Liver (tissue), 9 donors: ENCODE results near the gene SPTBN1. TPM values are rescaled to one million over a fixed set of nuclear protein-coding genes. Genes with fewer than 3 reads are reported as not detected.

Source experiments
- DNase-seq: peaks from one replicate; pipeline ENCODE4 v3.0.0-alpha.2; 2017; ENCODE audit warnings: low spot score
- H3K27ac ChIP-seq, 2 donors: one replicate each; pipeline ENCODE4 v1.7.0; 2013; ENCODE audit warnings: inconsistent platforms in 2 of 2, low read length in 2 of 2, control low read depth in 1 of 2, low read depth in 1 of 2, mild to moderate bottlenecking in 1 of 2
- H3K27me3 ChIP-seq, 4 donors: one replicate each; pipeline versions ENCODE4 v1.6.1 to v1.7.0; 2013; ENCODE audit warnings: low read length in 3 of 4, inconsistent platforms in 1 of 4, mild to moderate bottlenecking in 1 of 4, moderate library complexity in 1 of 4; ENCODE audit not compliant: control insufficient read depth in 4 of 4, insufficient read depth in 4 of 4
- H3K36me3 ChIP-seq, 4 donors: one replicate each; pipeline versions ENCODE4 v1.6.1 to v1.7.0; 2013; ENCODE audit warnings: low read length in 3 of 4, mild to moderate bottlenecking in 3 of 4, low read depth in 1 of 4, moderate library complexity in 1 of 4; ENCODE audit not compliant: control insufficient read depth in 4 of 4, insufficient read depth in 3 of 4
- H3K4me1 ChIP-seq, 4 donors: one replicate each; pipeline versions ENCODE4 v1.6.1 to v1.7.0; 2013; ENCODE audit warnings: low read length in 3 of 4, mild to moderate bottlenecking in 3 of 4, moderate library complexity in 1 of 4; ENCODE audit not compliant: control insufficient read depth in 4 of 4, insufficient read depth in 4 of 4
- H3K4me3 ChIP-seq, 3 donors: one replicate each; pipeline versions ENCODE4 v1.6.1 to v1.7.0; 2013; ENCODE audit warnings: low read length in 3 of 3, control low read depth in 1 of 3, low read depth in 1 of 3, mild to moderate bottlenecking in 1 of 3
- H3K9ac ChIP-seq, 2 donors: one replicate each; pipeline ENCODE4 v1.7.0; 2013; ENCODE audit warnings: low read length in 2 of 2, mild to moderate bottlenecking in 2 of 2, moderate library complexity in 2 of 2, control low read depth in 1 of 2, low read depth in 1 of 2
- H3K9me3 ChIP-seq, 4 donors: one replicate each; pipeline versions ENCODE4 v1.6.1 to v1.7.0; 2013; ENCODE audit warnings: low read length in 3 of 4; ENCODE audit not compliant: control insufficient read depth in 4 of 4
- EGR1 ChIP-seq, 2 donors: IDR thresholded peaks; 2 replicates each; pipeline ENCODE4 v1.6.1; 2016 to 2018; ENCODE audit warnings: antibody characterized with exemption in 2 of 2, low read depth in 2 of 2
- FOXA1 ChIP-seq: IDR thresholded peaks from 2 replicates; pipeline ENCODE4 v1.6.1; 2016; ENCODE audit warnings: antibody characterized with exemption
- FOXA2 ChIP-seq: IDR thresholded peaks from 2 replicates; pipeline ENCODE4 v1.6.1; 2016; ENCODE audit warnings: antibody characterized with exemption
- GABPA ChIP-seq, 2 donors: IDR thresholded peaks in 1 of 2; conservative IDR thresholded peaks in 1 of 2; 2 replicates each; pipeline ENCODE4 v1.6.1; 2016; ENCODE audit warnings: antibody characterized with exemption in 2 of 2, mild to moderate bottlenecking in 1 of 2, moderate library complexity in 1 of 2
- HNF4G ChIP-seq: IDR thresholded peaks from 2 replicates; pipeline ENCODE4 v1.6.1; 2016; ENCODE audit warnings: antibody characterized with exemption
- JUND ChIP-seq, 2 donors: IDR thresholded peaks; 2 replicates each; pipeline ENCODE4 v1.6.1; 2016; ENCODE audit warnings: antibody characterized with exemption in 2 of 2
- NR2F2 ChIP-seq: IDR thresholded peaks from 2 replicates; pipeline ENCODE4 v1.6.1; 2016; ENCODE audit warnings: antibody characterized with exemption
- RAD21 ChIP-seq, 2 donors: IDR thresholded peaks; 2 replicates each; pipeline ENCODE4 v1.6.1; 2016; ENCODE audit warnings: antibody characterized with exemption in 2 of 2, mild to moderate bottlenecking in 2 of 2
- RXRA ChIP-seq, 2 donors: IDR thresholded peaks; 2 replicates each; pipeline ENCODE4 v1.6.1; 2017 to 2018; ENCODE audit warnings: antibody characterized with exemption in 2 of 2, mild to moderate bottlenecking in 1 of 2
- TAF1 ChIP-seq: conservative IDR thresholded peaks from 2 replicates; pipeline ENCODE4 v1.6.1; 2016; ENCODE audit warnings: antibody characterized with exemption, mild to moderate bottlenecking
- YY1 ChIP-seq: IDR thresholded peaks from 2 replicates; pipeline ENCODE4 v1.6.1; 2016; ENCODE audit warnings: antibody characterized with exemption, mild to moderate bottlenecking
- WGBS: extraction: QIAGEN DNeasy Blood & Tissue Kit; methylation state at CpG from one replicate; pipeline ENCODE4 v1.1.7; 2013; 5-methylcytosine and 5-hydroxymethylcytosine counted together
- polyA plus RNA-seq, 2 donors: library from polyadenylated mRNA; stranded (reverse) in 1 of 2; unstranded in 1 of 2; fragments of 200-250 nt in 1 of 2; fragments of >200 nt in 1 of 2; fragmentation: Nextera tagmentation in 1 of 2; extraction: Ambion mirVana in 1 of 2; gene quantifications; one replicate each; pipeline versions ENCODE4 v1.2.1 to v1.2.3, GENCODE V29; 2013 to 2015
- total RNA-seq, 2 donors: library from RNA; depleted of rRNA; stranded (reverse); fragments of >200 nt; gene quantifications; one replicate each; pipeline ENCODE4 v1.2.3, GENCODE V29; 2014
- TF ChIP-seq, protein P1 (sequence below): IDR thresholded peaks from 2 replicates; pipeline ENCODE4 v1.6.1; 2016; ENCODE audit warnings: antibody characterized with exemption
- TF ChIP-seq, protein P2 (sequence below): fragments of 150-350 bp; IDR thresholded peaks from 2 replicates; pipeline ENCODE4 v1.5.1; 2017; ENCODE audit warnings: improper control_type of control experiment, low read depth, low read length; ENCODE audit not compliant: missing input control
- TF ChIP-seq, protein P3 (sequence below): IDR thresholded peaks from 2 replicates; pipeline ENCODE4 v1.6.1; 2016; ENCODE audit warnings: antibody characterized with exemption, mild to moderate bottlenecking
- donor health status: healthy.
- donor health status: healthy.
- donor health status: healthy.
- donor health status: healthy.
- donor health status: healthy.

The SPTBN1 gene
- total and polyA plus RNA-seq, 4 donors: 44.8 to 191 (median 75.9) TPM

DNA sequence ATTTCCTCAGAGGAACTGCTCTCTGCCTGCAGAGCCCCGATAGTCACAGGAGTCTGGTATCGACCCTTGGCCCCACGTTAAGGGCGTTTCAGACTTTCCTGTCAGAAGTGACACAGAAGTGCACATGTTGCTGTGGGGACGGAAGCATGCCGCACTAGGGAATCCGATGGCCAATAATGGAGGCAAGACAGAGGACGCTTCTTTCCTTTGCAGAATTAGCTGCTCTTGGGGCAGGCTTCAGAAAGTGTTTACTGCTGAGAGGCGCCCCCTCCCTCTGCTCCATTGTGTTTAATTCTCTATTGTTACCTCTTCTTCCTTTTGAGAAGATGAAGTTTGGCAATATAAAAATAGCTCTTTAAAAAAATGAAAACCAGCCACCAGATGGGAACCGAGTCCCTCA is 148.7 kb downstream of the SPTBN1 start:
- peak overlapping the region; percentile 85 for H3K27ac ChIP-seq
- DNase-seq: no peak
- no peak overlapping the region for H3K9ac ChIP-seq

DNA sequence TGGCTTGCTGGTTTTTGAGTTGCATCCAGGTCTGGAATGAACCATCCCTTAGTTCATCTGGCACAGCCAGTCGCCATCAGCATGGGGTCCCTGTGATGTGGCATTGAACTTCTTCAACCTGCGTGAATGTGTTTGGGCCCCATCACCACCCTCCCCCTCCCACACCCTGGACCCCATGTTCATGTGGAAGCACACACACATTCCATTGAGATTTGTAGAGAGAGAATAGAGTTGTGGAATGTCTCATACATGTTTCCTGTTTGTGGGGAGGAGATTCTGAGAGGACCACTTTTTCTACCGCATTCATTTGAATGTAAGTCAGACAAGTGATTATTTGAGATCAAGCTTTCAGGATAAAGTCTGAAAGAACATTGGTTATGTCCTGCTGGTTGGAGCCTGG is 149.7 kb downstream of the SPTBN1 start:
- H3K4me3 ChIP-seq: no peak overlapping the region
- H3K4me1 ChIP-seq: peaks cover 23 to 68% (median 62%) of the 10 kb centered on the region in 4 donors
- H3K27ac ChIP-seq: peak overlapping the region in 1 of 2 donors; percentile 13
- DNase-seq: no peak
- H3K27me3 ChIP-seq: no peaks in the 10 kb centered on the region
- no peaks in the 10 kb centered on the region for H3K36me3 ChIP-seq
- no peak overlapping the region for H3K9ac ChIP-seq
- TF ChIP-seq, protein P1, sequence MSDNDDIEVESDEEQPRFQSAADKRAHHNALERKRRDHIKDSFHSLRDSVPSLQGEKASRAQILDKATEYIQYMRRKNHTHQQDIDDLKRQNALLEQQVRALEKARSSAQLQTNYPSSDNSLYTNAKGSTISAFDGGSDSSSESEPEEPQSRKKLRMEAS: no peak
- TF ChIP-seq GABPA (IDR thresholded peaks at IDR 0.05 in 1 of 2, conservative IDR thresholded peaks at IDR 0.05 in 1 of 2) (no peak), EGR1 (IDR thresholded peaks at IDR 0.05; ENCODE audit: low read depth in 2 of 2) (no peak), NR2F2 (no peak), RAD21 (IDR thresholded peaks at IDR 0.05) (no peak), RXRA (IDR thresholded peaks at IDR 0.05) (no peak), HNF4G (no peak), JUND (IDR thresholded peaks at IDR 0.05) (no peak), YY1 (no peak)
- TF ChIP-seq, protein P2, sequence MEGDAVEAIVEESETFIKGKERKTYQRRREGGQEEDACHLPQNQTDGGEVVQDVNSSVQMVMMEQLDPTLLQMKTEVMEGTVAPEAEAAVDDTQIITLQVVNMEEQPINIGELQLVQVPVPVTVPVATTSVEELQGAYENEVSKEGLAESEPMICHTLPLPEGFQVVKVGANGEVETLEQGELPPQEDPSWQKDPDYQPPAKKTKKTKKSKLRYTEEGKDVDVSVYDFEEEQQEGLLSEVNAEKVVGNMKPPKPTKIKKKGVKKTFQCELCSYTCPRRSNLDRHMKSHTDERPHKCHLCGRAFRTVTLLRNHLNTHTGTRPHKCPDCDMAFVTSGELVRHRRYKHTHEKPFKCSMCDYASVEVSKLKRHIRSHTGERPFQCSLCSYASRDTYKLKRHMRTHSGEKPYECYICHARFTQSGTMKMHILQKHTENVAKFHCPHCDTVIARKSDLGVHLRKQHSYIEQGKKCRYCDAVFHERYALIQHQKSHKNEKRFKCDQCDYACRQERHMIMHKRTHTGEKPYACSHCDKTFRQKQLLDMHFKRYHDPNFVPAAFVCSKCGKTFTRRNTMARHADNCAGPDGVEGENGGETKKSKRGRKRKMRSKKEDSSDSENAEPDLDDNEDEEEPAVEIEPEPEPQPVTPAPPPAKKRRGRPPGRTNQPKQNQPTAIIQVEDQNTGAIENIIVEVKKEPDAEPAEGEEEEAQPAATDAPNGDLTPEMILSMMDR: no peak
- TF ChIP-seq, protein P3, sequence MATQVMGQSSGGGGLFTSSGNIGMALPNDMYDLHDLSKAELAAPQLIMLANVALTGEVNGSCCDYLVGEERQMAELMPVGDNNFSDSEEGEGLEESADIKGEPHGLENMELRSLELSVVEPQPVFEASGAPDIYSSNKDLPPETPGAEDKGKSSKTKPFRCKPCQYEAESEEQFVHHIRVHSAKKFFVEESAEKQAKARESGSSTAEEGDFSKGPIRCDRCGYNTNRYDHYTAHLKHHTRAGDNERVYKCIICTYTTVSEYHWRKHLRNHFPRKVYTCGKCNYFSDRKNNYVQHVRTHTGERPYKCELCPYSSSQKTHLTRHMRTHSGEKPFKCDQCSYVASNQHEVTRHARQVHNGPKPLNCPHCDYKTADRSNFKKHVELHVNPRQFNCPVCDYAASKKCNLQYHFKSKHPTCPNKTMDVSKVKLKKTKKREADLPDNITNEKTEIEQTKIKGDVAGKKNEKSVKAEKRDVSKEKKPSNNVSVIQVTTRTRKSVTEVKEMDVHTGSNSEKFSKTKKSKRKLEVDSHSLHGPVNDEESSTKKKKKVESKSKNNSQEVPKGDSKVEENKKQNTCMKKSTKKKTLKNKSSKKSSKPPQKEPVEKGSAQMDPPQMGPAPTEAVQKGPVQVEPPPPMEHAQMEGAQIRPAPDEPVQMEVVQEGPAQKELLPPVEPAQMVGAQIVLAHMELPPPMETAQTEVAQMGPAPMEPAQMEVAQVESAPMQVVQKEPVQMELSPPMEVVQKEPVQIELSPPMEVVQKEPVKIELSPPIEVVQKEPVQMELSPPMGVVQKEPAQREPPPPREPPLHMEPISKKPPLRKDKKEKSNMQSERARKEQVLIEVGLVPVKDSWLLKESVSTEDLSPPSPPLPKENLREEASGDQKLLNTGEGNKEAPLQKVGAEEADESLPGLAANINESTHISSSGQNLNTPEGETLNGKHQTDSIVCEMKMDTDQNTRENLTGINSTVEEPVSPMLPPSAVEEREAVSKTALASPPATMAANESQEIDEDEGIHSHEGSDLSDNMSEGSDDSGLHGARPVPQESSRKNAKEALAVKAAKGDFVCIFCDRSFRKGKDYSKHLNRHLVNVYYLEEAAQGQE: no peak
- H3K9me3 ChIP-seq: no peaks in the 10 kb centered on the region
- WGBS: 81% methylated on average over 3 of the region's 3 CpGs

More for the DNA sequence above, 148.7 kb downstream of the SPTBN1 start:
- Histone ChIP-seq H3K4me3 (no peak overlapping the region), H3K9me3 (no peaks in the 10 kb centered on the region), H3K36me3 (no peaks in the 10 kb centered on the region), H3K4me1 (peaks cover 25 to 67% (median 62%) of the 10 kb centered on the region in 4 donors), H3K27me3 (no peaks in the 10 kb centered on the region)
- TF ChIP-seq TAF1 (no peak), FOXA1 (no peak), HNF4G (no peak), FOXA2 (no peak), NR2F2 (peak; percentile 44), JUND (IDR thresholded peaks at IDR 0.05) (no peak), YY1 (no peak), EGR1 (IDR thresholded peaks at IDR 0.05; ENCODE audit: low read depth in 2 of 2) (no peak)
- TF ChIP-seq, protein P1: no peak
- 55% methylated on average over 10 of the region's 10 CpGs for WGBS
